PC-3 (cell line): Measurements from ENCODE around the gene GAGE12J. TPM values are rescaled to one million over a fixed set of nuclear protein-coding genes. Genes with fewer than 3 reads are reported as not detected.
A peak's percentile ranks its signal among the peaks of the same experiment; 100 is the strongest.
"Not testable (repeated sequence)": the region's sequence is repeated elsewhere in the genome, so short reads cannot be mapped to it uniquely, and the experiment has no call there.

Experiments used
- ATAC-seq: fragments of 200-7000 bp; cut with Tn5 transposase; 2 replicates; pipeline ENCODE4 v1.9.1; 2020; ENCODE audit warnings: mild to moderate bottlenecking, moderate library complexity
- BruUV-seq: library from RNA; stranded (reverse); fragments of 400-500 nt; replicated peaks from 2 replicates; lab custom pipeline; 2021; lab: Mats Ljungman, UMichigan
- CTCF ChIA-PET: fragments of 300-600 bp; sonication (Branson Sonifier 250); formaldehyde crosslinking; loops from one replicate; lab custom pipeline; 2022; ENCODE audit warnings: antibody characterized with exemption; lab: Charles Lee
- POLR2A ChIA-PET: fragments of 300-600 bp; sonication (Branson Sonifier 250); formaldehyde crosslinking; loops from one replicate; lab custom pipeline; 2022; ENCODE audit warnings: antibody characterized with exemption; ENCODE audit not compliant: unreplicated experiment; lab: Charles Lee
- DNase-seq: peaks from one replicate; pipeline ENCODE4 v3.0.0-alpha.2; 2015
- H2AFZ ChIP-seq: fragments of 300-600 bp; sonication (generic); 2 replicates; pipeline ENCODE4 v1.6.0; 2016; ENCODE audit warnings: antibody characterized with exemption, low read length
- H3F3A ChIP-seq: fragments of 300-600 bp; sonication (generic); one replicate; pipeline ENCODE4 v1.6.0; 2017; ENCODE audit warnings: antibody characterized with exemption, low read length, control low read depth, mild to moderate bottlenecking; ENCODE audit not compliant: unreplicated experiment
- H3K27ac ChIP-seq: fragments of 300-600 bp; sonication (generic); 2 replicates; pipeline ENCODE4 v1.5.1; 2016; ENCODE audit warnings: mild to moderate bottlenecking, low read length
- H3K27me3 ChIP-seq: fragments of 300-600 bp; sonication (generic); 2 replicates; pipeline ENCODE4 v1.6.1; 2016; ENCODE audit warnings: low read length, mixed read lengths
- H3K36me3 ChIP-seq: fragments of 300-600 bp; sonication (generic); 2 replicates; pipeline ENCODE4 v1.6.1; 2016; ENCODE audit warnings: low read depth, mixed run types, low read length, mixed read lengths
- H3K4me1 ChIP-seq: fragments of 300-600 bp; sonication (generic); 2 replicates; pipeline ENCODE4 v1.5.1; 2016; ENCODE audit warnings: low read length; ENCODE audit not compliant: insufficient read depth
- H3K4me2 ChIP-seq: fragments of 300-600 bp; sonication (generic); 2 replicates; pipeline ENCODE4 v1.6.0; 2016; ENCODE audit warnings: low read length
- H3K4me3 ChIP-seq: fragments of 300-600 bp; sonication (generic); 2 replicates; pipeline ENCODE4 v1.5.1; 2016; ENCODE audit warnings: mild to moderate bottlenecking, low read length, mixed read lengths
- H3K79me2 ChIP-seq: fragments of 300-600 bp; sonication (generic); 2 replicates; pipeline ENCODE4 v1.6.1; 2017; ENCODE audit warnings: low read length, mixed read lengths
- H3K9ac ChIP-seq: fragments of 300-600 bp; sonication (generic); 2 replicates; pipeline ENCODE4 v1.6.0; 2016; ENCODE audit warnings: mild to moderate bottlenecking, low read length
- H3K9me2 ChIP-seq: fragments of 300-600 bp; sonication (generic); replicated peaks from 2 replicates; pipeline ENCODE4 v1.6.1; 2016; ENCODE audit warnings: mixed run types, low read length, mixed read lengths
- H3K9me3 ChIP-seq: fragments of 300-600 bp; sonication (generic); 2 replicates; pipeline ENCODE4 v1.6.1; 2016; ENCODE audit warnings: low read length, mixed read lengths
- H4K20me1 ChIP-seq: fragments of 300-600 bp; sonication (generic); 2 replicates; pipeline ENCODE4 v1.6.1; 2016; ENCODE audit warnings: low read length, mixed read lengths
- intact Hi-C: fragments of 100-400 bp; cut with micrococcal nuclease; formaldehyde crosslinking; loops from 2 replicates; pipeline ENCODE4 v1.9.0; 2023
- total RNA-seq: library from RNA; depleted of rRNA; stranded (reverse); fragments of >200 nt; gene quantifications from 2 replicates; pipeline ENCODE4 v1.2.3, GENCODE V29; 2014; rRNA removed

GAGE12J gene
- total RNA-seq, 1 experiment from 2014 or later: not detected

DNA sequence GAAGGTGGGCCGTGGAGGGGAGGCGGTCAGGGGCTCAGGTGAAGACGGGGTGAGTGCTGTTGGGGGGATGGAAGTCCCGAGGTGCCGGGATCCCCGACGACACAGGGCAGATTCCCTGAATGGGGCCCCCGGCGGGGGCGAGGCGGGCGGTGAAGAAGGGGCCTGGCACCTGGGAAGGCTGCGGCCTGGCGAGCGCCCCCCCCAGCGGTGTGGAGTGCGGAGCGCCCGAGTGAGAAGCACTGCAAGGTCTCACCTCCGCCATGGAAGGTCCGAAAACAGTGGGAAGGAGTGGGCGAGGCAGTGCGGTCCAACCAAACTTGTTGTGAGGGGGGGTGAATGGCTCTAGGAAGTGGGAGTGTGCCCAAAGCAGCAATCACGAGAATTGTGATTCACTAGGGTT, 19.6 kb downstream of the GAGE12J start:
- DNase-seq, H3K27me3 ChIP-seq, intact Hi-C loops: not testable (repeated sequence)

DNA sequence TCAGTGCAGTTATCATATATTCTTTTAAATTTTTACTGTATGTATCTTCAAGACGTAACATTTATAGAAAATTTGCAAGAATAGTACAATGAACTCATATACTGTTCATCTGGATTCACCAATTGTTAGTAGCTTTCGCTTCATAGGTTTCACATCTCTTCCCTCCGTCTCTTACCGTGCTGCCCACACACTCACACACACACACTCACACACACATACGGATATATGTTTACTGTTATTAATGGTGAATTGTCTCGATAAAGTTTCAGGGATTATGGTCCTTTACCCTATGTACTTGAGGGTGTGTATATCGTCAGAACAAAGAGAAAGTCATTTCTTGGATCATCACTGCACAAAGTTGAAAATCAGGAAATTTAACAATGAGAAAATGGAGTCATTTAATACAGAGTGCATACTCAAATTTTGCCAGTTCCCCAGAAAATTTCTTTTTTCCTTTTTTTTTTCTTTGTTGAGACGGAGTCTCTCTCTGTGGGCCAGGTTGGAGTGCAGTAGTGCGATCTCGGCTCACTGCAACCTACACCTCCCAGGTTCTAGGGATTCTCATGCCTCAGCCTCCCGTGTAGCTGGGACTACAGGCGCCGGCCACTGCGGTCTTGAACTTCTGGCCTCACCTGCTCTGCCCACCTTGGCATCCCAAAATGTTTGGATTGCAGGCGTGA, 22.8 kb downstream of the GAGE12J start:
- H3K9me3 ChIP-seq, H3K9me2 ChIP-seq, H3K79me2 ChIP-seq, H3K36me3 ChIP-seq, CTCF ChIA-PET, H3K9ac ChIP-seq, BruUV-seq, DNase-seq, H3K4me3 ChIP-seq, POLR2A ChIA-PET, H3K4me1 ChIP-seq, H3F3A ChIP-seq, H3K27me3 ChIP-seq, H4K20me1 ChIP-seq, intact Hi-C loops, ATAC-seq, H3K4me2 ChIP-seq, H3K27ac ChIP-seq, H2AFZ ChIP-seq: not testable (repeated sequence)

More for the DNA sequence above, 19.6 kb downstream of the GAGE12J start:
- H3K79me2 ChIP-seq, H2AFZ ChIP-seq, ATAC-seq, H3K4me3 ChIP-seq, CTCF ChIA-PET, H3K9me2 ChIP-seq, H3K9me3 ChIP-seq, H3K4me1 ChIP-seq, H3K27ac ChIP-seq, H3K4me2 ChIP-seq, POLR2A ChIA-PET, BruUV-seq, H4K20me1 ChIP-seq, H3F3A ChIP-seq, H3K36me3 ChIP-seq, H3K9ac ChIP-seq: not testable (repeated sequence)

DNA sequence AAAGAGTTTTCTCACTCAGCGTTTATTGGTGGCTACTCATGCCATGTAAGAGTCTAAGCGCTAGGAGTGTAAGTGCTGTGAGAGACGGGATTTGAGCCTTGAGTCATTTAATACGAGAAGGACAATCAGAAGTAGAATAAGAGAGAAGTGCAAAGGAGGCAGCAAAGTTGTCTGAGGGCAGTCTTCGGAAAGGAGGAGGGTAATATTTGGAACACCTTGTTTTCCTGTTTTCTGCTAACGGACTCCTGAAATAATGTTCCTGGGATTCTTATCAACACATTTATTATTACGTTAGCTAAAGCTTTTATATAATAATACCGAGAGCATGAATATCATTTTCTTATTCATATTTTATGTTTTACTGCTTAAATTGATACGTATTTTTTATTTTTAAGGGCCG, 23.6 kb downstream of the GAGE12J start:
- H3K4me1 ChIP-seq, H3K9me3 ChIP-seq, H3K4me2 ChIP-seq, CTCF ChIA-PET, ATAC-seq, H3K27ac ChIP-seq, H3K9ac ChIP-seq, DNase-seq, H3K4me3 ChIP-seq, H3K9me2 ChIP-seq, intact Hi-C loops, H2AFZ ChIP-seq, H3K79me2 ChIP-seq, H3K27me3 ChIP-seq, BruUV-seq, H3K36me3 ChIP-seq, POLR2A ChIA-PET, H4K20me1 ChIP-seq, H3F3A ChIP-seq: not testable (repeated sequence)

DNA sequence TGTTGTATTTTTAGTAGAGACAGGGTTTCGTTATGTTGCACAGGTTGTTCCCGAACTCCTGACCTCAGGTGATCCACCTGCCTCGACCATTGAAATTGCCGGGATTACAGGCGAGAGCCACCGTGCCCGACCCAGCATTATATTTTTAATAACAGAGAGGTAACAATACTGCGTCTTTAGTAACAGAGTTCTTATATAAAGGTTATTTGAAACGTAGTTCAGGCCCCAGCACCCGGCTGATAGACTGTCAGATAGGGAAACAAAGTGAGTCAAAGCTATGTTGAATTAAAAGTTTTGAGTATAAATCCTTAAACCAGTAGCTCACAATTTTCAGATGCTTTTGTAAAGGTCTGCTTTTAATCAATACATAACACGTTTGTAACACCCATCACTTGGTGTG, 24.3 kb downstream of the GAGE12J start:
- H3K36me3 ChIP-seq, ATAC-seq, H3K4me1 ChIP-seq, H3K9me3 ChIP-seq, H3K79me2 ChIP-seq, H3K9me2 ChIP-seq, BruUV-seq, H3K4me2 ChIP-seq, H3K27ac ChIP-seq, H3K9ac ChIP-seq, H3F3A ChIP-seq, POLR2A ChIA-PET, H2AFZ ChIP-seq, H3K27me3 ChIP-seq, CTCF ChIA-PET, H3K4me3 ChIP-seq, H4K20me1 ChIP-seq, intact Hi-C loops: not testable (repeated sequence)
- peak; percentile 8 for DNase-seq

Other genes starting within 250 kb of the GAGE12J start
- gene PRAF2, start 248.0 kb upstream of the GAGE12J start, total RNA-seq: 0.07 and 0.69 TPM in 2 replicates
- gene WDR45, start 242.2 kb upstream of the GAGE12J start, total RNA-seq: 27.2 and 34.8 TPM in 2 replicates
- 54.2 TPM in 2 replicates for gene GPKOW, start 198.3 kb upstream of the GAGE12J start, total RNA-seq
- 9.3 and 12.5 TPM in 2 replicates for gene MAGIX, start 159.3 kb upstream of the GAGE12J start, total RNA-seq
- gene PLP2, start 150.1 kb upstream of the GAGE12J start, total RNA-seq: 165 and 171 TPM in 2 replicates
- 16.5 and 29.1 TPM in 2 replicates for gene PRICKLE3, start 135.7 kb upstream of the GAGE12J start, total RNA-seq
- gene SYP, start 121.8 kb upstream of the GAGE12J start, total RNA-seq: 0.29 and 0.47 TPM in 2 replicates
- gene CACNA1F, start 88.7 kb upstream of the GAGE12J start, total RNA-seq: not detected in 2 replicates
- gene CCDC22, start 86.6 kb upstream of the GAGE12J start, total RNA-seq: 25.4 and 36.4 TPM in 2 replicates
- gene FOXP3, start 57.3 kb upstream of the GAGE12J start, total RNA-seq: not detected in 2 replicates
- gene PPP1R3F, start 52.2 kb upstream of the GAGE12J start, total RNA-seq: 11.8 and 17.8 TPM in 2 replicates
- not detected in 2 replicates for gene GAGE10, start 18.4 kb upstream of the GAGE12J start, total RNA-seq
- not detected in 2 replicates for gene GAGE13, start 9.5 kb downstream of the GAGE12J start, total RNA-seq
- not detected in 2 replicates for gene GAGE12C, start 210.1 kb downstream of the GAGE12J start, total RNA-seq
- not detected in 2 replicates for gene GAGE12D, start 219.7 kb downstream of the GAGE12J start, total RNA-seq
- not detected in 2 replicates for gene GAGE12E, start 229.3 kb downstream of the GAGE12J start, total RNA-seq
- gene GAGE12F, start 238.8 kb downstream of the GAGE12J start, total RNA-seq: not detected in 2 replicates
- gene GAGE12G, start 248.4 kb downstream of the GAGE12J start, total RNA-seq: not detected in 2 replicates